ENCODE measurements around the gene DACT3. TPM values are rescaled to one million over a fixed set of nuclear protein-coding genes. Genes with fewer than 3 reads are reported as not detected.

Gene DACT3
- total RNA-seq, 2 donors from 2014 or later, result 0.99 to 4.4 TPM

DNA sequence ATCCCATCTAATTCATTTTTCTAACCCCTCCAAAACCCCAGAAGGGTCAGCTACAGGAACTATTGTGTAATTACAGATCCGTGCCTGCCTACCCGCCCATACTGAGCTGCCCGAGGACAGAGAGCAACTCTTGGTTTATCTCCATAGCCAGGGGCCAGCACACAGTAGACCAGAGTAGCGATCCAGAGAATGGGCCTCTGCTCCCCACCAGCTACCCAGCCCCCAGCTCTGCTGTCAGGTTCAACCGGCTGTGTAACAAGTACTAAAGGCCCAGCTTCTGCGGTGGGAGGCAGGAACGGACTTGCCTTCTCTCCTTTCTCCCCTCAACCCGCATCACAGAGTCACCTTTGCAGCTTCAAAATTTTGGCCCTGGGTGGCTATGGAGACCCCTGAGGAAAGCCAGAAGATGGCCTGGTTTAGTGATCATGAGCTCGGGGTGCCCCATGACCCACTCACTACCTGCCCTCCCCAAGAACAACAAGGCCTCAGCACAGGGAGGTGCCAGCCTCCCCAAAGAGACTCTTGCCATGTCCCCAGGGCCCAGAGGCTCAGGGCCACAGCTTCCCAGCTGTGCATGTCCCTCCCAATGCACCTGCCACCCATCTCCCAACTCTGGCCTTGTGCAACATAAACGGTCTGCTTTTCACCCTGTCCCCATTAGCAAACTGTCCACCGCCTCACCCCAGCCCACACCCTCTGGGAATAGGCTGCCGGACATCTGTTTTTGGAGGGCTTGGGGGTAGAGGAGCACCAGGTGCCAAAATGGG is 54.1 kb downstream of the DACT3 start:
- H3K4me3 ChIP-seq, result no peak overlapping the region
- no peaks in the 10 kb centered on the region for H3K9me3 ChIP-seq
- H3K27me3 ChIP-seq, result no peaks in the 10 kb centered on the region
- 72 to 82% methylated on average over 5 to 12 of the region's 12 CpGs for WGBS, 2 donors
- peaks cover 7 to 27% of the 10 kb centered on the region in 2 donors for H3K36me3 ChIP-seq (replicated peaks in 1 of 2; ENCODE audit: insufficient read depth in 1 of 2, low read depth in 2 of 2)
- no peak for ATAC-seq
- DNase-seq, result no peak
- intact Hi-C loops (cut with DNase I), result no loop called here
- TF ChIP-seq, protein P1, sequence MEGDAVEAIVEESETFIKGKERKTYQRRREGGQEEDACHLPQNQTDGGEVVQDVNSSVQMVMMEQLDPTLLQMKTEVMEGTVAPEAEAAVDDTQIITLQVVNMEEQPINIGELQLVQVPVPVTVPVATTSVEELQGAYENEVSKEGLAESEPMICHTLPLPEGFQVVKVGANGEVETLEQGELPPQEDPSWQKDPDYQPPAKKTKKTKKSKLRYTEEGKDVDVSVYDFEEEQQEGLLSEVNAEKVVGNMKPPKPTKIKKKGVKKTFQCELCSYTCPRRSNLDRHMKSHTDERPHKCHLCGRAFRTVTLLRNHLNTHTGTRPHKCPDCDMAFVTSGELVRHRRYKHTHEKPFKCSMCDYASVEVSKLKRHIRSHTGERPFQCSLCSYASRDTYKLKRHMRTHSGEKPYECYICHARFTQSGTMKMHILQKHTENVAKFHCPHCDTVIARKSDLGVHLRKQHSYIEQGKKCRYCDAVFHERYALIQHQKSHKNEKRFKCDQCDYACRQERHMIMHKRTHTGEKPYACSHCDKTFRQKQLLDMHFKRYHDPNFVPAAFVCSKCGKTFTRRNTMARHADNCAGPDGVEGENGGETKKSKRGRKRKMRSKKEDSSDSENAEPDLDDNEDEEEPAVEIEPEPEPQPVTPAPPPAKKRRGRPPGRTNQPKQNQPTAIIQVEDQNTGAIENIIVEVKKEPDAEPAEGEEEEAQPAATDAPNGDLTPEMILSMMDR (IDR thresholded peaks at IDR 0.05), result no peak
- TF ChIP-seq POLR2A (IDR thresholded peaks at IDR 0.05), result no peak
- peaks cover 34% of the 10 kb centered on the region for H3K4me1 ChIP-seq
- H3K27ac ChIP-seq, result peak overlapping the region in 1 of 4 donors; percentile 2

DNA sequence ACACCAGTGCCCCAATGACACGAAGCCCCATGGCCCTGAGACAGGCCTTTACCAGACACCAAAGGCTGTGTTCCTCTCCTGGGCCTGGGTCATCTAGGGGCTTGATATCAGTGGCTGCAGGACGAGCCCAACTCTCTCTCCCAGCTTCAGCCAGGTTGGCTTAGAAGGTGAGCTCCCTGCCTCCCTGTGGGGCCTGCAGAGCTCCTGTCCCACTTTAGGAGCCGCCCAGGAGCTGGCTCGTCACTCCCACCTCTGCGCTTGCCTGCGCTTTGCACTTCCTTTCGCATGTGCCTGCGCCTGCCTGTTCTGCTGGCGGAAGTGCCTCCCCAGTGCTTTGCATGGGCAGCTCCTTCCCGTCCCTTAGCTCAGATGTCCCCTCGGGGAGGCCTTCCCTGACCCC is 55.0 kb downstream of the DACT3 start:
- Histone ChIP-seq H3K4me3 (no peak overlapping the region), H3K36me3 (replicated peaks in 1 of 2; ENCODE audit: insufficient read depth in 1 of 2, low read depth in 2 of 2) (peaks cover 7 to 27% of the 10 kb centered on the region in 2 donors), H3K27ac (no peak overlapping the region), H3K9me3 (no peaks in the 10 kb centered on the region), H3K27me3 (no peaks in the 10 kb centered on the region), H3K4me1 (peaks cover 34% of the 10 kb centered on the region)
- 81 to 92% methylated on average over 11 of the region's 11 CpGs for WGBS, 2 donors
- no peak for TF ChIP-seq POLR2A (IDR thresholded peaks at IDR 0.05)
- ATAC-seq, result no peak
- intact Hi-C loops (cut with DNase I), result no loop called here
- no peak for DNase-seq

DNA sequence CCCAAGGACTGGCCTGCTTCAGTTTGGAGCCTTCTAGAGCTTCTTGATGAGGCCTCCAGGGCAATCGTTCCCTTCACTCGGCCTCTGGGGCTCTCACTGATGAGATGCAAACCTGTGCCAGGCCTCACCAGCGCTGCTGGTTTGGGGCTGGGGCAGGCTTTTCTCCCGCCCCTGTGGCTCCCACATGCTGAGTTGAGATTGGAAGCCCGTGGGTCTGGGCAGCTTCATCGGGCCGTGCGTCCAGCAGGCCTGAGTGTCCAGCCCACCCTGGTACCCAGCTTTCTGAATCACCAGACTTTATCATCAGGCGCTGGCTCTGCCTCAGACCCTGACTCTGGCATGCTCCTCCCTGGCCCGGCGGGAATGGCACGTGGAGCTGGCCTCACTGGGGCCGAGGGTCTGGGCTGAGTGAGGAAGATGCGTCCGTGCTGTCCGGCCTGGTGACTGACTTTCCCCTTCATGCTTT is 55.6 kb downstream of the DACT3 start:
- H3K27ac ChIP-seq, result no peak overlapping the region
- no peak for TF ChIP-seq POLR2A (IDR thresholded peaks at IDR 0.05)
- TF ChIP-seq, protein P1 (IDR thresholded peaks at IDR 0.05), result no peak
- peaks cover 7 to 27% of the 10 kb centered on the region in 2 donors for H3K36me3 ChIP-seq (replicated peaks in 1 of 2; ENCODE audit: insufficient read depth in 1 of 2, low read depth in 2 of 2)
- intact Hi-C loops (cut with DNase I), result no loop called here
- peaks cover 34% of the 10 kb centered on the region for H3K4me1 ChIP-seq
- 83 to 100% methylated on average over 5 to 16 of the region's 16 CpGs for WGBS, 2 donors
- no peaks in the 10 kb centered on the region for H3K27me3 ChIP-seq
- DNase-seq (no peak), ATAC-seq (no peak)
- no peak overlapping the region for H3K4me3 ChIP-seq
- no peaks in the 10 kb centered on the region for H3K9me3 ChIP-seq

DNA sequence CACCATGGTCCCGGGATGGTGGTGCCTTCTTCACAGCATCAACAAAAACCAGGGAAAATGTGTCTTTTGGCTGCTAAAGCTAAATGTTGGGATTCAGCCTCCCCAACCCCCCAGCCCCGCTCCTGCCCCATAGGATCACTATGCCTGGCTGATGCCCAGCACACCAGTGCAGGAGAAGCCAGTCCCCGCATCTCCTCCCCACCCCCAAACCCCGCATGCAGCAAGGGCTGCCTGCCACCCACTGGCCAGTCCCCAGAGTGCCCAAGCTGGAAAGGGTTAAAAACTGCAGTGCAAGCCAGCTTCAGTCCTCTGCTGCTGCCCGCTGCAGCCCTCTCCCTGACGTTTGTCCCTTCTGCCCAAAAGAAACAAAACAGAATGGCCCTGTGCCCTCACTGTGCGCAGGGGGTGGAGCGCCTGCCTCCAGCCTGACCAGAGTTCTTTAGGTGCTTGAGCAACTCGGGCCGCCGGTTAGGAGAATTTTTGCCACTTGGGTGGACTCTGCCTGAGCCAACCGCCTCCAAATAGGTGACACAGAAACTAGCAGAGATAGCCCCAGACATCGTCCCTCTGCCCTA is 56.1 kb downstream of the DACT3 start:
- H3K9me3 ChIP-seq, result no peaks in the 10 kb centered on the region
- ATAC-seq, result no peak
- 63 to 76% methylated on average over 8 to 12 of the region's 13 CpGs for WGBS, 2 donors
- peaks cover 7 to 26% of the 10 kb centered on the region in 2 donors for H3K36me3 ChIP-seq (replicated peaks in 1 of 2; ENCODE audit: insufficient read depth in 1 of 2, low read depth in 2 of 2)
- no peak for TF ChIP-seq POLR2A (IDR thresholded peaks at IDR 0.05)
- TF ChIP-seq, protein P1 (IDR thresholded peaks at IDR 0.05), result no peak
- H3K4me3 ChIP-seq, result no peak overlapping the region
- H3K4me1 ChIP-seq, result peaks cover 39% of the 10 kb centered on the region
- intact Hi-C loops (cut with DNase I), result no loop called here
- DNase-seq, result no peak
- H3K27ac ChIP-seq, result no peak overlapping the region
- H3K27me3 ChIP-seq, result no peaks in the 10 kb centered on the region

DNA sequence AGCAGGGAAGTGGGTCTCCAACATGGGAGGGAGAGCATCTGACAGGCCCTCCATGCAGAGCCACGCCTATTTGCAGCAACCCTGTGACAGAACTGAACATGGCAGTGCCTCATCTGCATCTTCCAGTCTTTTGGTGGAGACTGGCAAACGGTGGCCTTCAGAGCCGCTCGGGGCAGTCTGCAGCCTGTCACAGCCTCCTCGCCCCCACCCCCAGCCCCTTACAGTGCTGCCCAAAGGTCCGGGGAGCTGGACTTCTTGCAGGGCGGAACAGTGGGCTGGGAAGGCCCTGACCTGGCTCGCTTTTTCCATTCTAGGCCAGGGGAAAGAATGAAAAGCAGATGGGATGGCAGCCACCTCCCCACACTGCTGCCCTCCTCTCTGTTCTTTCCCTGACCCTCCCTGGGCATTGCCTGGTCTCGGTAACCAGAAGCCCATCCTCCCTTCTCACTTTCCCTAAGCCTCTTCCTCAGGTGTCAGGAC is 57.2 kb downstream of the DACT3 start:
- peaks cover 39% of the 10 kb centered on the region for H3K4me1 ChIP-seq
- H3K4me3 ChIP-seq, result no peak overlapping the region
- H3K27me3 ChIP-seq, result no peaks in the 10 kb centered on the region
- H3K27ac ChIP-seq, result peak overlapping the region; percentile 98 to 100 (median 99)
- DNase-seq (no peak), ATAC-seq (no peak)
- TF ChIP-seq, protein P1 (IDR thresholded peaks at IDR 0.05), result no peak
- TF ChIP-seq POLR2A (IDR thresholded peaks at IDR 0.05), result no peak
- H3K36me3 ChIP-seq (replicated peaks in 1 of 2; ENCODE audit: insufficient read depth in 1 of 2, low read depth in 2 of 2), result peaks cover 0 to 16% of the 10 kb centered on the region in 2 donors
- WGBS, 2 donors, result 31 to 67% methylated on average over 5 to 9 of the region's 9 CpGs
- H3K9me3 ChIP-seq, result no peaks in the 10 kb centered on the region
- intact Hi-C loops (cut with DNase I), result no loop called here
